NCI-H2227 (cell line): Measurements from ENCODE around the gene CHST3.
"Not testable (repeated sequence)": the region's sequence is repeated elsewhere in the genome, so short reads cannot be mapped to it uniquely, and the experiment has no call there.

Experiments used
- DNase-seq: peaks from one replicate; lab custom pipeline; 2025; ENCODE audit not compliant: unreplicated experiment; lab: John Stamatoyannopoulos, UW

The CHST3 gene

GRCh38 chr10:71948496-71949067 lies 15.6 kb upstream of the CHST3 start:
- DNase-seq = no peak

DNA sequence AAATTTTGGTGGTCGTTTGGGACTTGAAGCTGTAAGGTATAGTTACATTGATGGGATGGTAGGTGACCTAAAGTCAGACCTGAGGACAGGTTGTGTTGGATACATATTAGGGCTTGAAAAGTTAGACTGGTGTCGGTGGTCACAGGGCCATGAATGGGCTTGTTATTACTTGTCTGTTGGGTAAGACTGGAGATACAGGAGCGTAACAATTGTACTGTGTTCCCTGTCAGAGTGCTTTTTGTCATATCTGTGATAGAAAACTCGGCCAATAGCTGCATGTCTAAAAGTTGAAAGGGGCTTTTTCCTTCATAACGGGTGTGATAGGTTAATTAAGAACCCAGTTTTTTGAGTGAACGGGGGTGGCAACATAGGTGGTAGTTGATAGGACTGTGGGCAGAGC lies 13.5 kb upstream of the CHST3 start:
- DNase-seq = no peak

DNA sequence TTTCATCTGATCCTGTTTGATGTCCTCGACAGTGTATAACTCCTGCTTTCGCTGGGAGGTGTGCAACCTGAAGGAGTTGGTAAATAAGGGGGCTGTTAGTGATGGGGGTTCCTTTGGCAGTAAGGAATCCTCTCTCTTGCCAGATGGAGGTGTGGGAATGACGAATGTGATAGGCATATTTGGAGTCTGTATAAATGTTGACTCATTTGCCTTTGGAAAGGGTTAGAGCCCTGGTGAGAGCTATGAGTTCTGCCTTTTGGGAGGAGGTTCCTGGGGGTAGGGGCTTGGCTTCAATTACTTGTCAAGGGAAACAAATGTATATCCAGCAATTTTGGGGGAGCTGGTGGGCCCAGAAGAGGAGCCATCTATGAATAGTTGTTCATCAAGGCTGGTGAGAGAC lies 11.4 kb upstream of the CHST3 start:
- no peak for DNase-seq

GRCh38 chr10:71957546-71958275 lies 6.5 kb upstream of the CHST3 start:
- no peak for DNase-seq

GRCh38 chr10:71959526-71959925 lies 4.7 kb upstream of the CHST3 start:
- no peak for DNase-seq

GRCh38 chr10:71961831-71962230 lies 2.4 kb upstream of the CHST3 start:
- DNase-seq = no peak

DNA sequence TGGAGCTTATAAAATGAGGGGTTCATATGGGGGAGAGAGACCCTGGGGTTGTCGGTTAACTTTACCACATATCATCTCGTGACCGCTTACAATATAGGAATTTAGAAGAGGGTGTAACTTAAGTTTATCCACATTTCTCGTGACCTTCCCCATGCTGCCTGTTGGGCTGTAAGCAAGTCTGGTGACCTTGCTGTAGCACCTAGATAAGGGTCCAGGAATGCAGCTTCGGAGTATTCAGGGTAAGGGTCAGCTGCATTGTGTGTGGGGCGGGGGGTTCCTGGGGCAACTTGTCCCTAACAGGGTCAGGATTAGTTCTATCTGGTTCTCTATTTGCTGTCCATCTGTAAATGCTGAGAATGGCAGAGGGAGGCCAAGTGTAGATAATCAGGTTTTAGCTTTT lies 1.3 kb upstream of the CHST3 start:
- no peak for DNase-seq

DNA sequence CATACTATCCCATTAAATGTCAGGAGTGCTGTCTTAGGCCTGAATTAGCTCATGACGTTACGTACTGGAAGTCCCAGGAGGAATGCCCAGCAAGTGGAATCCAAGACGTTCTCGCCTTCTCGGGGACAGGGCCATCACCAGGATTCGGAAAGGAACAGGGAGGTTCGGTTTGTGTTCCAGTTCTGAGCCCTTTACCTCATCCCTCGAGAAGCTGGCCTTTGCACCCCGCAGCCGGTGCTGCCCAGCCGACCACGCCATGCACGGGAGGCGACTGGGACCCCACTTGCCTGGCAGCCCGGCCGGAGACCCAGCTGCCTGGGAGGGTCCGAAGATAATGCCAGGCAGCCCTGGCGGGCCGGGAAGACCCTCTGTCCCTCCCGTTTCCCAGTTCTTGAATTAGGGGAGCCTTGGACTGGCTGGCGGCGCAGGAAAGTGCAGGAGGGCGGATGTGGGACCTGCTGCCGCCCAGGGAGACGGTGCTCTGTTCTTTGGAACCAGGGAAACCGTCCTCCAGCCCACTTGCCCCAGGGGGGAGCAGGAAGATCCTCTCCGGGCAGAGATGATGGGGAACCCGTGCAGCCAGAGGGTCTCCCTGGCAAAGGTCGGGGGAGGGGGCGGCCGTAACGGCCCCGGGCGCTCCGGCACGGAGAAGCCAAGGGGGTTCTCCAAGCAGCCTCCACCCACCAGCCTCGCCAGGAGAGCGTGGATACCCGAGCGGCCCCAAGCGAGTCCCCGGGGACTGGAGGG lies 671 bp upstream of the CHST3 start:
- no peak for DNase-seq

GRCh38 chr10:71964743-71965515 lies 734 bp downstream of the CHST3 start:
- peak; percentile 16 for DNase-seq

GRCh38 chr10:71965623-71966022 lies 1.4 kb downstream of the CHST3 start:
- no peak for DNase-seq

DNA sequence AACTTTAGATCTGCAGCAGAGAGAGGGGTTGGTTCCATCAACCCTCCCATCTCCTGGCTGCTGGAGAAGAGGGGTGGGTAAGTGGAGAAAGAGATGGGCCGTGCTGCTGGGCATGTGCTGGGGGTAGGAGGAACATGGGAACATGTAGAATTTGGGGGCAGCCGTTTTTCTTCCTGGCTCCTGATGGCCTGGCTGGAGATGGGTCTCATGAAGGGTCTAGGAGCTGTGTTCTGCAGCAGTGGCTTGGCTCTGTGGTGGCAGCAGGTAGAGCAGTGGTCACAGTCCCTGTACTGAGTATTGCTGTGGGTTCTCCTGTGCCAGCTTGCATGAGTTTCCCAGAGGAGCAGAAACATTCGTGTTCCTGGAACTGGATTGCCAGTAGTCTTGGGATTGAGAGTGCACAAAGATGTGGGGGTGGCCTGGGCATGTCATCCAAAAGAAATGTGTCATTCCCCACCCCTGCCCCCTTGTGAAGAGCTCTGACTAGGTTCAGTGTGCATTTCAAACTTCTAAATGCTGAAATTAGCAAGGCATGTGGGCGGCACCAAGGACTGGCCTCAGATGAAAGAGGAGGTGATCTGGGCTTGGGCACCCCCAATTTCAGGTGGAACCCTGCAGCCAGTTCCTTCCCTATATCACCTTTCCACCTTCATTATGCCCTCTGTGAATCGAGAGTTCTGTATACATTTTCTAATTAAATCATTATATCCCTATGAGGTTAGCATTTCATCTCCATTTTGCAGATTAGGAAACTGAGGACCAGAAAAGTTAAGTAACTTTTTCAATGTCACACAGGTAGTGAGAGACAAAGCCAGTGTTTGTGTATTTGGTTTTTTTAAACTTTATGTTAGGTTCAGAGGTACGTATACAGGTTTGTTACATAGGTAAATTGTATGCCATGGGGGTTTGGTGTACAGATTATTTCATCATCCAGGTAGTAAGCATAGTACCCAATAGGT lies 2.1 kb downstream of the CHST3 start:
- DNase-seq = no peak

GRCh38 chr10:71967958-71968357 lies 3.8 kb downstream of the CHST3 start:
- not testable (repeated sequence) for DNase-seq

DNA sequence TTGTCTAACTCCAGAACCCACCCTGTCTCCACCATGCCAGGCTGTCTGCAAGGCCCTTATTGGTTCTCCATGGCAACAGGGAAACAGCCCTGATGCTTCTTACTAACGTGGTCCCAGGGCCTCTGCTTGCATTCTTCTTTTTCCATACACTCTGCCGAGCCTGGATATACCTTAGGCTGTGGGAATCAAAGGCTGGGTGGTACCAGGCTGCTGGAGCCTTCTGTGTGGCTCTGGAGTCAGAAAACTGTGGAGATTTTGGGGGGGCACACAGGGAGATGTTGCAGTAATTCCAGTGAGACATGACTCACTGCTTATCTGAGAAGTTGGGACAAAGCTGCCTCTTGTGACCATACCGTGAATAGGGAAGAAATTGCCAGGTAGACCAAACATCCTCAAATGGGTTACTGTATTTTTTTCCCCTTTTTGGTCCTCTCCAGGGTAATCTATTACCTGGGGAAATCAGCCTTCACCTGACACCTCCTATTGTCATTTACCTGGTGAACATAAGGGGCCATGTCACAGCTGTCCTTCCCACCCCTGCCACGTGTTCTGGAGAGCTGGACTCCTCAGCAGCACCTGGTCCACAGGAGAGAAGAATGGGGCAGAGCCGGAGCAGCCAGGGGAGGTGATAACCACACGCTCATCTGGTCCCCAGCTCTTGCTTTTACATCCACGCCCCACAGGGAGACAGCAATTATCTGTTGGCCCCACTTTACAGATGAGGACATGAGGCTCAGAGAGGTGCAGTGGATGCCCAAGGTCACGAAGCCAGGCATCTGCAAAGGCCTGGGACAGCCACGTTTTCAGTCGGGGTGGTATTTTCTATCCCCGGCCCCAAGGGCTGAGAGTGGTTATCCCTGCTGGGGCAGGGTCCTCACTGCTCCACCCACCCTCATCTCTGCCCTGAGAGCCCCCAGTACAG lies 4.6 kb downstream of the CHST3 start:
- no peak for DNase-seq

DNA sequence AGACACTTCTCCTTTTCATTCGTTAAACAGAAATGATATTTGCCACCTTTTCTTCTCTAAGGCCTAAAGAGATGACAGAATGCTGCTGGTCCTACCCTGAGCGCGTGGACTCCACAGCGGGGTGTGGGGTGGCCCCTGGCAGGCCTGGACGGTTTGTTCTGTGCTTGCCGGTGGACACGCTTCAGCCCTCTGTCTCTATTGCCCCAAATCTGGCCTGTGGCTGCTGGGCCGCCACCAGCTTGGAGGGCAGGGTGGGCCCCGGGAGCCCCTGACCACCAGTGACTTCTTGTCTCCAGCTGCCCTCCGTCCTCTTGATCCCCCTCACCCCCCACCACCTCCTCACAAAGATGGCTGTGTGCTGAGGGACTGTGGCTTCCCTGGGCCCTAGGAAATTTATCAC lies 5.7 kb downstream of the CHST3 start:
- no peak for DNase-seq

DNA sequence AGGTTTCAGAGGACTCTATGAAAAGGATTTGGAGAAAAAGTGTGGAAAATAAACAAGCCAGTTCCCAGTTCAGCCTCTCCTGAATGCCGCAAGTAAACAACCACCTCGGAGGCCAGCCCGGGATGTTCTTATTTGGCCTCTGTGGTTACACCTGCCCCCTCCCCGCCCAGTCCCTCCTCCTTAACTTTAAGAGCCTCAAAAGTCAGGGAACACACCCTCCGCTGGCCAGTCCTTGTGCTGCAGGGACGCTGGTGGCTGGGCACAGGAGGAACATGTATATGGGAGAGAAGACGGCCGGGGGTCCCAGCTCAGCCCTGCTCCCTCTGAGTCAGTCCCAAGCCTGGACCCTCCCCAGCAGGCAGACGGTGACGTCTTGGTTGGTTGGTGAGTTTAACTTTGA lies 6.1 kb downstream of the CHST3 start:
- DNase-seq = no peak

- no peak for DNase-seq
Measured at GRCh38 chr10:71970869-71971268, 6.7 kb downstream of the CHST3 start.

DNA sequence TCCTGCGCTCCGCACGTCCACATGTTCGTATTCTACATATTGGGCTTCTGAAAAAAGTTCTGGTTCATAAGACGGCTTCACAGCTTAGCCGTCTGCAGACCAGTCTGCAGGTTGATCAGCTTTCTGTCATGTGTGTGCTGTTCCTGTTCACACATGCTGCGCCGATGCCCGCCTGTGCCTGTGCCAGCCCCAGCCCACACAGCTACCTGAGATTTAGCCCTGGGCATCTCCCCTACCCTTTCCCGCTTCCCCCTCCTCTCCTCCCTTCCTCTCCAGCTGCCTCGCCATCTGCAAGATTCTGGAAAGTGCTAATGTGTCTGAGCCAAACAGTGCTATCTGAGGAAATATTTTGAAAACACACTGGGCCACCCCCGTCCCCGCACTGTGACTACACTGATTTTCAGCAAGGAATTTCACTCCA lies 7.1 kb downstream of the CHST3 start:
- no peak for DNase-seq

GRCh38 chr10:71971769-71972555 lies 7.8 kb downstream of the CHST3 start:
- DNase-seq = no peak
